ENCODE results near the gene GXYLT1.
"Not testable (repeated sequence)": the region's sequence is repeated elsewhere in the genome, so short reads cannot be mapped to it uniquely, and the experiment has no call there.

Gene GXYLT1, protein sequence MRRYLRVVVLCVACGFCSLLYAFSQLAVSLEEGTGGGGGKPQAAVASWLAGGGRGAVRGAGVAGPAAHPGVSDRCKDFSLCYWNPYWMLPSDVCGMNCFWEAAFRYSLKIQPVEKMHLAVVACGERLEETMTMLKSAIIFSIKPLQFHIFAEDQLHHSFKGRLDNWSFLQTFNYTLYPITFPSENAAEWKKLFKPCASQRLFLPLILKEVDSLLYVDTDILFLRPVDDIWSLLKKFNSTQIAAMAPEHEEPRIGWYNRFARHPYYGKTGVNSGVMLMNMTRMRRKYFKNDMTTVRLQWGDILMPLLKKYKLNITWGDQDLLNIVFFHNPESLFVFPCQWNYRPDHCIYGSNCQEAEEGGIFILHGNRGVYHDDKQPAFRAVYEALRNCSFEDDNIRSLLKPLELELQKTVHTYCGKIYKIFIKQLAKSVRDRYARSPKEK

DNA sequence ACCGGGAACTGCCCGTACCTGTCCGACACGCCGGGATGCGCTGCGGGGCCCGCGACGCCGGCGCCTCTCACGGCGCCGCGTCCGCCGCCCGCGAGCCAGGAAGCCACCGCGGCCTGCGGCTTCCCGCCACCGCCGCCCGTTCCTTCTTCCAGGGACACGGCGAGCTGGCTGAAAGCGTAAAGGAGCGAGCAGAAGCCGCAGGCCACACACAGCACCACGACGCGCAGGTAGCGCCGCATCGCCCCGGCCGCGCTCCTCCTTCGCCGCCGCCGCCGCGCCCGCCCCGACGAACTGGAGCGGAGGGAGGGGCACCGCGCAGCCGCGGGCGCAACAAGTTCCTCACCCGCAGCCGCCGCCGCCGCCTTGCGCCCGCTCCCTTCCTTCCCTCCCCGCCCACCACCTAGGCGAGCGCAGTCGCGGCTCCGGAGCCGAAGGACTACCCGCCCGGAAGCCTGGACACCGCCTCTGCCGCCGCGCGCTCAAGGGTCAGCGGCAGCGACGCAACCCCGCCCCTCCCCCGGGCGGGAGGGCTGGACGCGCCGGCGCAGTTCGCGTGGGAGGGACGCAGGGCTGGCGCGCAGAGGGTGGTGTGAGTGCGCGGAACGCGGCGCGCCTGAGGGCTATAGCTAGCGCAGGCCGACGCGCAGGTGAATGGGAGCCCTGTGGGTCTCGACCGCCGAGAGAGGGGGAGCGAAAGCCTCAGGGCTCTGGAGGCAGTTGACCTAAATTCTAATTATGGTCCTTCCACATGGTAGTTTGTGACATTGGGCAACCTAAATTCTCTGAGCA lies at the start of gene GXYLT1:
Gene GXYLT1, minus strand, starts transcription at position 467 of the 789 bp plus-strand sequence. Its CDS starts 228 bp downstream, at position 239.
- DNase-seq, result peak; percentile 98

DNA sequence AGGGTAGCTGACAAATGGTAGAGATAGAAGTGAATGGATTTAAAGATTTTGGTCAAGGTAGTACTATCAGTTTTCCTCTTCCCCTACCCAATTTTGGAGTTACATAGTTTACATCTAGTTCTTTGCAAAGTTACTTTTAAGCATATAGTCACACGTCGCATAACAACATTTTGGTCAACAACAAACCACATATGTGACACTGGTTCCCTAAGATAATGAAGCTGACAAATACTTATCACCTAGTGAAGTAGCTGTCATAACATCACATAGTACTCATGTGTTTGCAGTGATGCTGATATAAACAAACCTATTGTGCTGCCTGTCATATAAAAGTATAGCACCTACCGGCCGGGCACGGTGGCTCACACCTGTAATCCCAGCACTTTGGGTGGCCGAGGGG lies 48.0 kb upstream of the GXYLT1 start:
- no peak for DNase-seq

DNA sequence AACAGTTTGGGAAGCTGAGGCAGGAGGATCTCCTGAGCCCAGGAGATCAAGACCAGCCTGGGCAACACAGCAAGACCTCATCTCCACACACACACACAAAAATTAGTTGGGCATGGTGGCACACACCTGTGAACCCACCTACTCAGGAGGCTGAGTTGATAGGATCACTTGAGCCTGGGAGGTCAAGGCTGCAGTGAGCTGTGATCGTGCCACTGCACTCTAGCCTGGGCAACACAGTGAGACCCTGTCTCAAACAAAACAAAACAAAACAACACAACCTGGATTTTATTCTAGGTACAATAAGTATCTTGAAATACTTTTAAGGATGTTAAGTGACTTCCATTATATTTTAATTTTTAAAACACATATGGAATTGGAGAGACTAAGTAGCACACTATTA lies 47.6 kb upstream of the GXYLT1 start:
- no peak for DNase-seq

DNA sequence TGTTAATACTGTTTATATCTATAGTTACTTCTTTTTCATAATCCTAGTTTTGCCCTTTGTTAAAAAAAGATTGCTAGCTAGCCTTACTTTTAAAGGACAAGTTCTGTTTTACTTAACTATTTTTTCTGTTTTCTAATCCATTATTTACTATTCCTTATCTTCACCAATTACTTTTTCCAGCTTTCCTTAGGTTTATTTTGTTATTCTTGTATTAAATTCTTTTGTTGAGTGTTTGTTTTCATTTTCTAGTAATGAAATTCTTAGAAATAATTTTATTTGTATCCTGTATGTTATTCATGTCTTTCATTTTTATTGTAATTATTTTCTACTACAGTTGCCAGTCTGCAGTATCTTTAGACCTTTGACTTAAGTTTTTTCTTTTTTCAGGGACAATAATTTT lies 45.7 kb upstream of the GXYLT1 start:
- DNase-seq, result no peak

DNA sequence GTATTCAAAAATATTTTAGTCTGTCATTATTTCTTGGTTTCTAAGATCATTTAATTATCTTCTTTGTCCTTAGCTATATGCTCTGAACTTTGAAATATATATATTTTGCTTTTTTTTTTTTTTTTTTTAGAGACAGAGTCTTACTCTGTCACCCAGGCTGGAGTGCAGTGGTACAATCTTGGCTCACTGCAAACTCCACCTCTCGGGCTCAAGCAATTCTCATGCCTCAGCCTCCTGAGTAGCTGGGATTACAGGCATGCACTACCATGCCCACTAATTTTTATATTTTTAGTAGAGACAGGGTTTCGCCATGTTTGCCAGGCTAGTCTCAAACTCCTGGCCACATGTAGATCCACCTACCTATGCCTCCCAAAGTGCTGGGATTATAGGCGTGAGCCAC lies 43.6 kb upstream of the GXYLT1 start:
- not testable (repeated sequence) for DNase-seq

DNA sequence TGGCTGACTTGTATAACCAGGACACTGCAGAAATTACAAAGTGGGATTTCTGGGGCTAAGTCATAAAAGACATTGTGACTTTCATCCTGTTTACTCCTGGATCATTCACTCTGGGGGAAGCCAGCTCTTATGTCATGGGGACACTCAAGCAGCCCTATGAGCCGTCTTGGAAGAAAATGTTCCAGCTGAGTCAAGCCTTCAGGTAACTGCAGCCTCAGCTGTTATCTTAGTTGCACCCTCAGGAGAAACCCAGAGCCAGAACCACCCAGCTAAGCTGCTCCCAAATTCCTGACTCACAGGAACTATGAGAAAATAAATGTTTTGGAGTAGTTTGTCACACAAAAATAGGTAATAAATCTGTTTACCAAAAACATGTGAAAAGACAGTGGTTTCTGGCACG lies 43.1 kb upstream of the GXYLT1 start:
- DNase-seq, result no peak

DNA sequence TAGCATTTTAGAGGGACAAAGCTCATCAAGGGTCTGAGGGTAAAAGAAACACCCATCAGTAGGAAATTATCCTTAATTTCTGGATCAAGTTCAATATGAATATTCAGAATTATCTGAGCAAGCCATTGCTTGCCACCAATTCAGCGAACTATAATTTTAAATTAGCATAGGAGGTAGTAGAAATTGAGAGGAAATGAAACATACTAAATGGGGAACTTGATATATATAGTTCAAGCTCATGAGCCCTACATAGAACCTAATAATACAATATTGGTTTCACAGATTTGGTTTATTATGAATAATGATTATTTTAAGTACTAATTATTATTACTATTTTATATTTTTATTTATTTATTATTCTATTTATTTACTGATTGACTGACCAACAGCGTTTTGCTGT lies 42.1 kb upstream of the GXYLT1 start:
- DNase-seq, result no peak

DNA sequence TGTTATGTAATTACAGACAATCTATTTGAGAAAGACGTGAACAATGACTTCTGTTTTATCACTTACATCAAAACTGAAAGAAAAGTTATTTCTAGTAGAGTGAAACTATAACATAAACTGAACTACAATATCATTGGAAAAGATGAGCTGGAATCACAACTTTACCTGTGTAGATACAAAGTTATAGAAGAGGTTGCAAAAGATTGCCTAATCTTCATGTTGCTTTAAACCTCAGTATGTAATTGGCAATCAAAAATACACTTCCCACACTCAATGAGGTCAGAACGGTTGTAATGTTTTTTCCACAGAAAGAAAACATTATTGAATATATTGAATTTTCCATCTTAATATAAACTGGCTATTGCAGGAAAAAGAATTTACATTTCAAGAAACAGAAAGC lies 37.7 kb upstream of the GXYLT1 start:
- DNase-seq, result no peak

DNA sequence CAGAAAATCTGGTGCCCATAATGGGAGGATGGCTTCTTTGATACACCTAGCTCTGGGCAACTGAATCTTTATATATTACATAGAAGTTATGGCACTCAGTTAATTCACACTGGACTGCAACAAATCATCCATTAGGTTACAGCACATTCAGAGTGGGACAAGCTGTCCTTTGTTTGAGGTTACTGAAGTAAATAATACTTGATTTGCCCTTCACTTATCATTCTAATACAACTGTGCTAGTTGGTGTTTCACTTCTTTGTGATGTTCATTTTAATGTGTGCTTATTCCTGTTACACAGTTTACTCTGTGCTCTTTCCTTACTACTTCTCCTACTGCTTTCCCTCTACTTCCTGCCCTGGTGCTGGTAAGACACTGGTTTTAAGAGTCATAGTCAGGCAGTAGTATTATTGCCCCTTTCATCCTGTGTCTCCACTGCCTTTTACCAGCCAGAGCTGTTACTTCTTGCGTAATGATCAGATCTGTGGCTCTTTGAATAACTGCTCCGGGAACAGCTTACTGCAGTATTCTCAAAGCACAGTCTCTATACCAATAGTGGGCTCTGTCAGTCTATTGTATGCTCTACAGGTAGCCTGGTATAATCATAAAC lies 36.4 kb upstream of the GXYLT1 start:
- DNase-seq, result no peak

DNA sequence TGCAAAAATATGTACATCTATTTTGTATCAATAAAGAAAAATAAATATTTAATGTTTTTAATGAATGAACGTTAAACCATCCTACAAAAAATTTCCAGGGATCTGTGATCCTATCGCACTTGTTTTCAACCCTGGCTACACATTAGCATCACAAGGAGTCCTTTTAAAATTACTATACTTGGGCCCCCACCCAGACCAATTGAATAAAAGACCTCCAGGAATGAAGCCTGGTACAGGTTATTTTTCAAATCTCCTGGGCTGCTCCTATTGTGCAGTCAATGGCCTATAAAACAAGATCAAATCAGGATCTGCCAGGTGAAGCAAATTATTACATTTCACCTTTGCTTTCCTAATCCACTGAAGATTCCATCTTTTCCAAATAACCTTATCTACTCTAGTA lies 33.4 kb upstream of the GXYLT1 start:
- no peak for DNase-seq

DNA sequence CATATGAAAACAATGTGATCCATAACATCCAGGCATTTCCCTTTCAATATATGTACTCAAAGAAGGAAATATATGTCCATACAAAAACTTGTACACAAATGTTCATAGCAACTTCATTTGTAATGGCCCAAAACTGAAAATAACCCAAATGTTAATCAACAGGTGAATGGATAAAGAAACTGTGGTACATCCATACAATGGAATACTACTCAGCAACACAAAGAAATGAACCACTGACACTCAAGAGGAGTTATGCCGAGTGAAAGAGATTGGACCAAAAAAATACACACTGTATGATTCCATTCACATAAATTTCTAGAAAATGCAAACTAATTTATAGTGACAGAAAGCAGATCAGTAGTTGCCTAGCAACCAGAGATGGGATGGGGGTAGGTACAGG lies 30.3 kb upstream of the GXYLT1 start:
- DNase-seq, result no peak

DNA sequence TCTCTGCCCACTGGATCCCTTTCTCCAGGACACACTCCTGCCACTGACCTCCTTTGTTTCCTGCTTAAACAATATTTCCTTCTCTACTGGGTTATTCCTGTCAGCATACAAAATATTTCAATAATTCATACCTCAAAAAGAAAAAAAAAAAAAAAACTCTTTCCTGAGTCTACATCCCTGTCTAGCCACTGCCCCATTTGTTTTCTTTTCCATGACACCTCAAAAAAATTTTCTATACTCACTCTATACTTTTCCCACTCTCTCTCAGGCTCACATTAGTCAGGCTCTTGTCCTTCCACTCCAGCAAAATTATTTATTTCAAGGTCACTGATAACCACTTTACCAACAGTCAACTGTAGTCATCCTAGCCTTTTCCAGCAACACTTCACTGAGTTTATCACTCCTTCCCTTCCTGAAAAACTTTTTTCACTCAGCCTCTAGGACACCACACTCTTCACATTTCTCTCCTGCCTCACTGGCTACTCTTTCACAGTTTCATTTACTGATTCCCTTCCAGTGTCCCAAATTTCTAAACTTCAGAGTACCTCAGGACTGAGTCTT lies 29.4 kb upstream of the GXYLT1 start:
- DNase-seq, result no peak

DNA sequence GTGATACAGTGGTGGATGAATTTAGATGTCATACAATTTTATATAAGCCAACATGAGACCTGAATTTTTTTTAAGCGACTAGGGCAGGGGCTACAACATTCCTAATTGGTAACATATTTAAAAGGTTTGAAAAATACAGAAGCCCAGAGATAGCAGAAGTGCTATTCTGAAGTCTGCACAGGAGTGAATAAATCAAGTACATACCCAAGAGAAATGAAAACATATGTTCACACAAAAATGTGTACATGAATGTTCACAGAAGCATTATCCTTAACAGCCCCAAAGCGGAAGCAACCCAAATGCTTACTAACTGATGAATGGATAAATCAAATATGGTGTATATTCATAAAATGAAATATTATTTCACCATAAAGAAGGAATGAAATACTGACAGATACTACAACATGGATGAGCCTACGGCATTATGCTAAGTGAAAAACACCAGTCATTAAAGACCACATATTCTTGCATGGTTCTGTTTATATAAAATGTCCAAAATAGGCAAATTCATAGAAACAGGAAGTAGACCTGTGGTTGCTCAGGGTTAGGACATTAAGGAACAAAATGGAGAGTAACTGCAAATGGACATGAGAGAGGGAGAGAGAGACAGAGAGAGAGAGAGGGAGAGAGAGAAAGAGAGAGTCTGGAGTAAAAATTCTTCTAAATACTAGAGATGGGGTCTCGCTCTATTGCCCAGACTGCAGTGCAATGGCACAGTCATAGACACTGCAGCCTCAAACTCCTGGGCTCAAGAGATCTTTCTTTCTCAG lies 28.0 kb upstream of the GXYLT1 start:
- no peak for DNase-seq

DNA sequence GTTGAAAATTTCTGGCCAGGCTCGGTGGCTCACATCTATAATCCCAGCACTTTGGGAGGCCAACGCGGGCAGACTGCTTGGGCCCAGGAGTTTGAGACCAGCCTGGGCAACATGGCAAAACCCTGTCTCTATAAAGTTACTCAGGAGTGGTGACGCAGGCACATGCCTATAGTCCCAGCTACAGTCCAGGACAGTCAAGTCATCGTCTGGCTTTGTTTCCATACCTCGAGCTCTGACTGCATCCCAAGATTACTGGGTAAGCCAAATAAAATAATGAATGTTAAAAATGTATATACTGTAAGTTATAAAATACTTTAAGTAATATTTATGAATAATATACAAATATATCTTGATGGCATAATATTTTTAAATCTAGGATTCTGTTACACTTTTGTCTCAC lies 23.0 kb upstream of the GXYLT1 start:
- no peak for DNase-seq

DNA sequence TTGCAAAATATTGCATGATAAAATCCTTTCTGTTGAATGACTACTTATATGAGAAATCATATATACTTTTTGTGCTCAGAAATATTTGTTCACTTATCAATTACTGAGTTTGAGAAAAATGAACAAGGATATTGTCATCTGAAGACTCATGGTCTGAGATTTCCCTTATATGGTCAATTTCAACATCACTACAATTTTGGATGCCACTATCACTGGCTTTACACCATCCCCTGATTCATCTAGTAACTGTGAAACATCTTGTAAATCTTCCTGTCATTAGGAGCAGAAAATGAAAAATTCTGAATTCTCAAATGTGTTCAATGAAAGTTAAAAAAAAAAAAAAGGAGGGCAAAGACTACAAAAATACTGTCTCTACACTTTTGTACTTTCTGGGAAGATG lies 21.8 kb upstream of the GXYLT1 start:
- no peak for DNase-seq

DNA sequence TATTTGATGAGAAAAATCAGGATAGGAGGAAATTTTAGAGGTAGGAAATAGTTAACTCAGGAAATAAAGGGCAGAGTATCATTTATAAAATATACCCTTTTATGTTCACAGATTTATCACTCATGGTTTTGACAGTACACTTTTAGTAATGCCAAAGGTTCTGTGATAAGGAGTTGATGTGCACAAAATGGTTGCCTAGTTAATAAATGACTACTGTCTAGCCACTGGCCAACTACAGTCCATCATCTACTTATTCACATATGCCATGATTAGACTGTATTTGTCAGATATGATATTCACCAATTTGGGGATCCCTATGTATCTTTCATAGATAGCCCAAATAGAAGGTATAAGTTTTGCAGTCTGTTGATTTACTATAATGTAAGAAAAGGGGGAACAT lies 19.2 kb upstream of the GXYLT1 start:
- DNase-seq, result no peak

DNA sequence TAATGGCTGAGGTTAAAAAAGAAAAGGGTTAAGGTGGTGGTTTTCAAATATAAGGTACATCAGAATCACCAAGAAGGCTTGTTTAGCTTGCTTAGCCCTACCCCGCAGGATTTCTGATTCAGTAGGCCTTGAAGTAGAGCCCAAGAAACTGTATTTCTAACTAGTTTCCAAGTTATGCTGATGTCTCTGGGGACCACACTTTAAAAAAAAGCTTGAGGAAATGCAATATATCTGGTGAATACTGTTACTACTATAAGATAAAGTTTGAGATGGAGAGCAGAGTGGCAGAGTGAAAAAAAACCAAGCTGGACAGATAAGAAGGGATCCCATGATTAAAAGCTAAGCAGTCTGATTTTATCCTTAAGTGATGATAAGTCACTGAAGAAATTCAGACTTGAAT lies 18.3 kb upstream of the GXYLT1 start:
- DNase-seq, result no peak

DNA sequence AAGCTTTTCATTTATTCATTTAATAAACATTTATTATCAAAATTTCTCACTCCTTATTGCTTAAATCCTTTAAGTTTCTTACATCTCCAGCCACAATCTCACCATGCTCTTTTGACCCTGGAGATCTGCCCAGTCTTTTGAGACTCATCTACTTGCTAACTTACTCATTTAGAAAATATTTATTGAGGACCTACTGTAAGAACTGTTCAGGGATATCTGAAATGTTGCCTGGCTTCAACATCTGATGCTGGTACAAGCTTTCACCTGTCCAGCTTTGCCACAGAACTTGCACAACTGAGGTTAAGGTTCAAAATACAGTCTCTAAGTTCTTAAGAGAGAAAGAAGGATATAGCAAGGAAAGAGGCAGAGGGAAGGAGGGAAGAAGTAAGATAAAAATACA lies 17.5 kb upstream of the GXYLT1 start:
- no peak for DNase-seq

DNA sequence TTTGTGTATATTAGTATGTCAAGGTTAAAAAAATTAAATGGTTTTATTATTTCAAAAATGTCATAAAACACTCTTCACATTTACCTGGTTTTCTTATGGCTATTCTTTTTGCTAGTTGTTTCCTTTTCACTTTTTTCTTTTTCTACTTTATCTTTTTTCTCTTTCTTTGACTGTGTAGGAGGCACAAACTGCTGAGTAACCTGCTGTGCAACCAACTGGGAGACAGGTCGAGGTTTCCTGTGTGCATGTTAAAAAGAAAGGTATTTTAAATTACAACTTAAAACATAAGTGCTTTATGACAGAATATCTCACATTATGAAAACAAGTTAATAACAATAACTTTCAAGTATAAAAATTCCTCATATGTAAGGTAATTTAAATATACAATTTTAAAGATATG lies 16.9 kb upstream of the GXYLT1 start:
- DNase-seq, result no peak

DNA sequence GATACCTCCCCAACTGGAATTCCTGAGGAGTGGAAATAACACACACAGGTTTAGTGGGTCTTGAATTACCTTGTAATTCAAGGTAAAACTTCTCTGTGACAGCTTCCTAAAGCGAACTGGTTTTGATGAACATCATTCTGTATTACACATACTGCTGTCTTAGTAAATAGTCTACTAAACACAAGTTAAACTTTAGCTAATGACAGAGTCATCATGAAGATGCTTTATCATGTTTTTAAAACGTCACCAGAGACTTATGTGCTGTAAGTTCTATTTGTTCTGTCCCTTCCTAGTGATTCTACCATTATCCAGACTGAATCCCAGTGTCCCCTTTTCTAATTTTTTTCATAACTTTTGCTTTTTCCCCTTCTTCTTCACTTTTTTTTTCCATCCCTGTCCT lies 11.6 kb upstream of the GXYLT1 start:
- no peak for DNase-seq

DNA sequence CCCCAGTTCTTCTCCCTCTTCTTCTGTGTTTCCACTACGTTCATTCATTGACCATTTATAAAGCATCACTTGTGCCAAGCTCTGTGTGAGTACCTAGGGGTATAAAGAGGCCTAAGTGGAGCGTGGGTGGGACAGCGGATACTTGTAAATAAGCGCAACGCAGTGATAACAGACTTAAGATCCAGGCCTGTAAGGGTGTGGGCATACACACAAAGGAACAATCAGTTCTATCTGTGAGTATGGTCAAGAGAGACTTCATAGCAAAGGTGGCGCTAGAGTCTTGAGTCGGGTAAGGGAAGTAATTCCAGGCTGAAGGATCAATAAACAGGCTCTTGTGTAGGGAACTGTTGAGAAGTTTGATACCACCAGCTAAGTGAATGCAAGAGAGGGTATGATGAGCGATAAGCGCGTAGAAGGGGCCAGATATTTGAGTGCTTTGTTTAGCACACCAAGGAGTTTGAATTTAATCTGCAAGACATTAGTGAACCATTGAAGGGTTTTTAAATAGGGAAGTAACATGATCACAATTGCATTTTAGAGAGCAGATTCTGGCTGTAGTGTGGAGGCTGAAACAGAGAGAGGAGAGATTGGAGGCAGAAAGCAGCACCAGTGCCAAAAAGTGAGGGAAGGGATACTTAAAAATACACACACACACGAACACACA lies 1.0 kb upstream of the GXYLT1 start:
- no peak for DNase-seq

DNA sequence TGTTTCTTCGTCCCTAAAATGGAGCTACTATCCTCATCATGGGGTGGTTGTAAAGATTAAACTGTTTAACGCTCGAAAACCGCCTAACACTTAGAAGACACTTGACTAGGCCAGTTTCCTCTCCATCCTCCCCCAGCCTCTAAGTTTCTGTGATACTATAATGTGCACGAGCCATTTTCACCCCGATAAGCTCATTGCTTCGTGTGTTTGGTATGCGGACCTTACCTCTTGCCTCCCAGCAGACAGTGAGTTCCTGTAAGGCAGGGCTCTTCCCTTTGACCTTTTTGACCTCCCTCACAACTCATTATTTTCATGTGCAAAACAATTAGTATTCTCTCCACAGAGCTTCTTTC lies 499 bp upstream of the GXYLT1 start:
- peak; percentile 38 for DNase-seq

DNA sequence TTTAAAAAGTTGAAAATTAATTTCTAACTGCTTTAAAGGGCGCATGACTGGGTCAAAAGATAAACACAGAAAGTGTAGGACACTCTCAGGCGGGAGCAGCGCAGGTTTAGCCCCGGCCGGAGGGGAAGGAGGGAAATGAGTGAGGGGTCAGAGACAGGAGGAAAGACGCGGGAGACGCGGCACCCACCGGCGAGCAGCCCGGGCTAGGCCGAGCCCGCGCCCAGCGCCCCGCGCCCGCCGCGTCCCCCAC lies 591 bp downstream of the GXYLT1 start:
- peak; percentile 73 for DNase-seq

Data from NCI-H146 (cell line).